GM12878 (cell line): ENCODE measurements around the gene ANKMY2.

Experiments used
- CHD4 ChIP-seq: fragments of 200-600 bp; sonication (generic); IDR thresholded peaks from 2 replicates; pipeline ENCODE4 v1.6.1; 2016; ENCODE audit warnings: mild to moderate bottlenecking
- POLR2A ChIP-seq: IDR thresholded peaks from 2 replicates; pipeline ENCODE4 v1.6.1; 2011; ENCODE audit warnings: low read depth, mild to moderate bottlenecking, low read length
- SIN3A ChIP-seq: IDR thresholded peaks from 2 replicates; pipeline ENCODE4 v1.6.1; 2012; ENCODE audit warnings: low read depth, low read length, improper control_type of control experiment
- SMAD1 ChIP-seq: fragments of 450-650 bp; IDR thresholded peaks from 2 replicates; pipeline ENCODE4 v1.6.1; 2018; ENCODE audit warnings: mild to moderate bottlenecking, low read depth; ENCODE audit not compliant: partially characterized antibody
- YY1 ChIP-seq: IDR thresholded peaks from 2 replicates; pipeline ENCODE4 v1.6.1; 2011; ENCODE audit warnings: low read depth, mild to moderate bottlenecking, low read length
- ZNF384 ChIP-seq: IDR thresholded peaks from 2 replicates; pipeline ENCODE4 v1.6.1; 2012; ENCODE audit warnings: low read depth, mild to moderate bottlenecking, low read length, improper control_type of control experiment, borderline replicate concordance
- TF ChIP-seq, protein P1 (sequence below): IDR thresholded peaks from 2 replicates; pipeline ENCODE4 v1.6.1; 2012; ENCODE audit warnings: low read depth, low read length, improper control_type of control experiment
- TF ChIP-seq, protein P2 (sequence below), 3 experiments: IDR thresholded peaks in 2 of 3; conservative IDR thresholded peaks in 1 of 3; 2 replicates each; pipeline ENCODE4 v1.5.1; 2011; ENCODE audit warnings: low read depth in 3 of 3, low read length in 3 of 3, mild to moderate bottlenecking in 3 of 3, control low read depth in 2 of 3, moderate library complexity in 2 of 3, inconsistent platforms in 1 of 3, mixed read lengths in 1 of 3; ENCODE audit not compliant: control insufficient read depth in 2 of 3, insufficient read depth in 1 of 3; ENCODE audit errors: extremely low read depth in 1 of 3

DNA sequence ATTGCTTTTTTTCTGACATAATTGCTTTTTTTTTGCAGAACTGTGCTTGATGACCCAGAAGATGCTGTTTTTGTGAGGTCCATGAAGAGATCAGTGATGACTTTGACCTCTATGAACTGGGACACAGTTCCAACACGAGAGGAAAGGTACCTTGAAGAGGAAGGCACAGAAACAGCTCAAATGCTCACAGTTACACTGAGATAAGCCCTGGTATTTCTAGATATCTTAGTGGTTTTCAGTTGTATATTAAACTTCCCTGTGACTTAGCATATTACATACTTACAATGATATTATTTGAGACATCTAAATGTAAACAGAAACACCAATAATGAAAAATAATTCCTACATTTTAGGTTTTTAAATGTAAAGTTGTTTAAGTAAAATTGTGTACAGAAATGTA, 64.3 kb downstream of the ANKMY2 start:
- TF ChIP-seq ZNF384 (no peak), YY1 (no peak), SMAD1 (no peak), CHD4 (no peak), SIN3A (no peak), POLR2A (no peak)
- TF ChIP-seq, protein P1, sequence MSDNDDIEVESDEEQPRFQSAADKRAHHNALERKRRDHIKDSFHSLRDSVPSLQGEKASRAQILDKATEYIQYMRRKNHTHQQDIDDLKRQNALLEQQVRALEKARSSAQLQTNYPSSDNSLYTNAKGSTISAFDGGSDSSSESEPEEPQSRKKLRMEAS = no peak
- TF ChIP-seq, protein P2, sequence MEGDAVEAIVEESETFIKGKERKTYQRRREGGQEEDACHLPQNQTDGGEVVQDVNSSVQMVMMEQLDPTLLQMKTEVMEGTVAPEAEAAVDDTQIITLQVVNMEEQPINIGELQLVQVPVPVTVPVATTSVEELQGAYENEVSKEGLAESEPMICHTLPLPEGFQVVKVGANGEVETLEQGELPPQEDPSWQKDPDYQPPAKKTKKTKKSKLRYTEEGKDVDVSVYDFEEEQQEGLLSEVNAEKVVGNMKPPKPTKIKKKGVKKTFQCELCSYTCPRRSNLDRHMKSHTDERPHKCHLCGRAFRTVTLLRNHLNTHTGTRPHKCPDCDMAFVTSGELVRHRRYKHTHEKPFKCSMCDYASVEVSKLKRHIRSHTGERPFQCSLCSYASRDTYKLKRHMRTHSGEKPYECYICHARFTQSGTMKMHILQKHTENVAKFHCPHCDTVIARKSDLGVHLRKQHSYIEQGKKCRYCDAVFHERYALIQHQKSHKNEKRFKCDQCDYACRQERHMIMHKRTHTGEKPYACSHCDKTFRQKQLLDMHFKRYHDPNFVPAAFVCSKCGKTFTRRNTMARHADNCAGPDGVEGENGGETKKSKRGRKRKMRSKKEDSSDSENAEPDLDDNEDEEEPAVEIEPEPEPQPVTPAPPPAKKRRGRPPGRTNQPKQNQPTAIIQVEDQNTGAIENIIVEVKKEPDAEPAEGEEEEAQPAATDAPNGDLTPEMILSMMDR (IDR thresholded peaks at IDR 0.05 in 2 of 3, conservative IDR thresholded peaks at IDR 0.05 in 1 of 3; ENCODE audit: control insufficient read depth in 2 of 3, extremely low read depth in 1 of 3, insufficient read depth in 1 of 3, low read depth in 3 of 3, low read length in 3 of 3) = no peak
